Measurements from ENCODE around the gene GPD2. TPM values are rescaled to one million over a fixed set of nuclear protein-coding genes. Genes with fewer than 3 reads are reported as not detected.

The GPD2 gene
- total and polyA plus RNA-seq, 10 of the 15 experiments (the other 5 are each of a cell fraction or from before 2014, with no cell fraction given) = 10.0 to 73.5 (median 43.4) TPM

- TF ChIP-seq, protein P1, sequence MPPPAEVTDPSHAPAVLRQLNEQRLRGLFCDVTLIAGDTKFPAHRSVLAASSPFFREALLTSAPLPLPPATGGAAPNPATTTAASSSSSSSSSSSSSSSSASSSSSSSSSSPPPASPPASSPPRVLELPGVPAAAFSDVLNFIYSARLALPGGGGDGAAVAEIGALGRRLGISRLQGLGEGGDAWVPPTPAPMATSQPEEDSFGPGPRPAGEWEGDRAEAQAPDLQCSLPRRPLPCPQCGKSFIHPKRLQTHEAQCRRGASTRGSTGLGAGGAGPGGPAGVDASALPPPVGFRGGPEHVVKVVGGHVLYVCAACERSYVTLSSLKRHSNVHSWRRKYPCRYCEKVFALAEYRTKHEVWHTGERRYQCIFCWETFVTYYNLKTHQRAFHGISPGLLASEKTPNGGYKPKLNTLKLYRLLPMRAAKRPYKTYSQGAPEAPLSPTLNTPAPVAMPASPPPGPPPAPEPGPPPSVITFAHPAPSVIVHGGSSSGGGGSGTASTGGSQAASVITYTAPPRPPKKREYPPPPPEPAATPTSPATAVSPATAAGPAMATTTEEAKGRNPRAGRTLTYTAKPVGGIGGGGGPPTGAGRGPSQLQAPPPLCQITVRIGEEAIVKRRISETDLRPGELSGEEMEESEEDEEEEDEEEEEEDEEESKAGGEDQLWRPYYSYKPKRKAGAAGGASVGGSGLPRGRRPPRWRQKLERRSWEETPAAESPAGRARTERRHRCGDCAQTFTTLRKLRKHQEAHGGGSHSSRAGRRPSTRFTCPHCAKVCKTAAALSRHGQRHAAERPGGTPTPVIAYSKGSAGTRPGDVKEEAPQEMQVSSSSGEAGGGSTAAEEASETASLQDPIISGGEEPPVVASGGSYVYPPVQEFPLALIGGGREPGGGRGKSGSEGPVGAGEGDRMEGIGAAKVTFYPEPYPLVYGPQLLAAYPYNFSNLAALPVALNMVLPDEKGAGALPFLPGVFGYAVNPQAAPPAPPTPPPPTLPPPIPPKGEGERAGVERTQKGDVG (CRISPR knock-in tag; IDR thresholded peaks at IDR 0.05) = no peak
- peak; percentile 35 for TF ChIP-seq JUNB (IDR thresholded peaks at IDR 0.05)
- TF ChIP-seq SMAD1 (IDR thresholded peaks at IDR 0.05; ENCODE audit: low read depth, partially characterized antibody) = no peak
- peak; percentile 75 for TF ChIP-seq KLF5 (IDR thresholded peaks at IDR 0.05; ENCODE audit: partially characterized antibody)
- no peak for TF ChIP-seq PRDM15 (CRISPR knock-in tag; IDR thresholded peaks at IDR 0.05)
- TF ChIP-seq MEF2A (IDR thresholded peaks at IDR 0.05; ENCODE audit: insufficient read depth, low read depth, low read length) = peak; percentile 57; the same call in 1 of the 2 replicates
- TF ChIP-seq SIX5 (IDR thresholded peaks at IDR 0.05; ENCODE audit: low read depth, low read length, severe bottlenecking) = no peak
Measured at GRCh38 chr2:156400706-156401678, 35.2 kb upstream of the GPD2 start (continued).

All from GM12878 (cell line).